HepG2 (cell line): ENCODE data around the gene C2. TPM values are rescaled to one million over a fixed set of nuclear protein-coding genes. Genes with fewer than 3 reads are reported as not detected.
A peak's percentile ranks its signal among the peaks of the same experiment; 100 is the strongest.

Source experiments
- ATAC-seq: fragments of 200-7000 bp; cut with Tn5 transposase; 3 replicates; pipeline ENCODE4 v1.9.1; 2020; ENCODE audit warnings: mild to moderate bottlenecking, moderate library complexity
- BruUV-seq: library from RNA; stranded (reverse); fragments of 400-500 nt; replicated peaks from 2 replicates; lab custom pipeline; 2021; lab: Mats Ljungman, UMichigan
- CTCF ChIA-PET: fragments of 300-600 bp; formaldehyde crosslinking; extraction: SDS; loops from one replicate; lab custom pipeline; 2021; ENCODE audit warnings: low total read pairs, inconsistent platforms, low intra/inter-chr PET ratio; lab: Yijun Ruan, JAX
- POLR2A ChIA-PET: fragments of 350-600 bp; sonication (Branson Sonifier 250); formaldehyde crosslinking; loops from one replicate; lab custom pipeline; 2020; ENCODE audit warnings: antibody characterized with exemption, inconsistent platforms; lab: Yijun Ruan, JAX
- DNase-seq: peaks from one replicate; pipeline ENCODE4 v3.0.0-alpha.2; 2015; ENCODE audit warnings: low spot score
- FAIRE-seq: peaks from 3 replicates; lab custom pipeline; 2011; peaks lifted over from hg19 to GRCh38; lab: Jason Lieb, UNC
- H2AFZ ChIP-seq: one replicate; pipeline ENCODE4 v1.6.1; 2011; ENCODE audit warnings: low read length, inconsistent platforms
- H3K27ac ChIP-seq: fragments of 300-600 bp; 3 replicates; pipeline ENCODE4 v1.8.0; 2011; ENCODE audit warnings: mixed run types, mild to moderate bottlenecking, mixed read lengths, low read length, inconsistent platforms; ENCODE audit not compliant: insufficient read depth; ENCODE audit errors: extremely low read length
- H3K27me3 ChIP-seq, 2 experiments: fragments of 200-600 bp in 1 of 2; 2 replicates in 1 of 2; 3 replicates in 1 of 2; pipeline versions ENCODE4 v1.6.0 to v1.8.0; 2011; ENCODE audit warnings: low read length in 2 of 2, mild to moderate bottlenecking in 2 of 2, moderate library complexity in 2 of 2, inconsistent platforms in 1 of 2; ENCODE audit not compliant: insufficient read depth in 2 of 2, control insufficient read depth in 1 of 2
- H3K36me3 ChIP-seq, 2 experiments: fragments of 200-600 bp in 1 of 2; replicated peaks in 1 of 2; 2 replicates in 1 of 2; 3 replicates in 1 of 2; pipeline versions ENCODE4 v1.5.1 to v1.8.0; 2011; ENCODE audit warnings: low read length in 2 of 2, inconsistent platforms in 1 of 2; ENCODE audit not compliant: insufficient read depth in 2 of 2, control insufficient read depth in 1 of 2
- H3K4me1 ChIP-seq: 2 replicates; pipeline ENCODE4 v1.5.1; 2012; ENCODE audit warnings: low read length, inconsistent platforms; ENCODE audit not compliant: insufficient read depth
- H3K4me2 ChIP-seq: 2 replicates; pipeline ENCODE4 v1.6.0; 2011; ENCODE audit warnings: low read depth, low read length, inconsistent platforms
- H3K4me3 ChIP-seq, 3 experiments: fragments of 200-600 bp in 1 of 3; sonication (generic), shearing (Covaris generic) in 1 of 3; replicated peaks in 1 of 3; 2 replicates each; pipeline ENCODE4 v1.5.1; 2011 to 2016; ENCODE audit warnings: low read length in 3 of 3, inconsistent platforms in 2 of 3, low read depth in 2 of 3, mild to moderate bottlenecking in 2 of 3, control low read depth in 1 of 3, mixed read lengths in 1 of 3; ENCODE audit not compliant: insufficient read depth in 1 of 3
- H3K79me2 ChIP-seq: one replicate; pipeline ENCODE4 v1.6.1; 2011; ENCODE audit warnings: low read length, inconsistent platforms; ENCODE audit not compliant: insufficient read depth
- H3K9ac ChIP-seq: 2 replicates; pipeline ENCODE4 v1.6.0; 2011; ENCODE audit warnings: mild to moderate bottlenecking, low read depth, low read length, inconsistent platforms; ENCODE audit not compliant: insufficient read depth
- H3K9me3 ChIP-seq: 2 replicates; pipeline ENCODE4 v1.5.1; 2012; ENCODE audit warnings: mild to moderate bottlenecking, low read length
- H4K20me1 ChIP-seq: 2 replicates; pipeline ENCODE4 v1.6.0; 2011; ENCODE audit warnings: inconsistent platforms, mild to moderate bottlenecking, low read length, moderate library complexity; ENCODE audit not compliant: insufficient read depth
- AGO2 ChIP-seq: fragments of 200-400 bp; formaldehyde crosslinking; optimal IDR thresholded peaks from 2 replicates; pipeline ENCODE3; 2017; ENCODE audit warnings: mild to moderate bottlenecking, low read depth, low read length, moderate library complexity
- CENPT ChIP-seq: sonication (generic); formaldehyde crosslinking; IDR thresholded peaks from 2 replicates; pipeline ENCODE4 v1.8.0; 2022; ENCODE audit warnings: low read depth, mild to moderate bottlenecking, moderate library complexity, missing genetic modification reagents
- IKZF1 ChIP-seq: fragments of 450-650 bp; IDR thresholded peaks from 2 replicates; pipeline ENCODE4 v1.7.1; 2016
- ISL2 ChIP-seq: sonication (generic); formaldehyde crosslinking; IDR thresholded peaks from 2 replicates; pipeline ENCODE4 v1.5.0; 2020; ENCODE audit warnings: missing genetic modification reagents
- JUN ChIP-seq: sonication (generic); formaldehyde crosslinking; IDR thresholded peaks from 2 replicates; pipeline ENCODE4 v1.4.0; 2020; ENCODE audit warnings: mild to moderate bottlenecking, missing genetic modification reagents
- MTA3 ChIP-seq: sonication (generic); formaldehyde crosslinking; IDR thresholded peaks from 2 replicates; pipeline ENCODE4 v1.4.0; 2020; ENCODE audit warnings: missing genetic modification reagents
- POGZ ChIP-seq: sonication (generic); formaldehyde crosslinking; IDR thresholded peaks from 2 replicates; pipeline ENCODE4 v1.4.0; 2020; ENCODE audit warnings: mild to moderate bottlenecking, missing genetic modification reagents
- TGIF2 ChIP-seq: IDR thresholded peaks from 2 replicates; pipeline ENCODE4 v1.6.1; 2016; ENCODE audit warnings: control low read depth, missing compliant biosample characterization
- ZNF260 ChIP-seq: sonication (generic); formaldehyde crosslinking; IDR thresholded peaks from 2 replicates; pipeline ENCODE4 v1.4.0; 2020; ENCODE audit warnings: missing genetic modification reagents, low read depth, mild to moderate bottlenecking, borderline replicate concordance
- ZNF382 ChIP-seq: sonication (generic); formaldehyde crosslinking; IDR thresholded peaks from 2 replicates; pipeline ENCODE4 v1.5.0; 2020; ENCODE audit warnings: missing genetic modification reagents, mild to moderate bottlenecking, borderline replicate concordance
- ZNF646 ChIP-seq: sonication (generic); formaldehyde crosslinking; IDR thresholded peaks from 2 replicates; pipeline ENCODE4 v1.9.0; 2021; ENCODE audit warnings: mild to moderate bottlenecking, missing genetic modification reagents
- ZNF670 ChIP-seq: sonication (generic); formaldehyde crosslinking; IDR thresholded peaks from 2 replicates; pipeline ENCODE4 v1.8.0; 2022; ENCODE audit warnings: mild to moderate bottlenecking, missing genetic modification reagents, borderline replicate concordance
- ZSCAN29 ChIP-seq: sonication (generic); formaldehyde crosslinking; conservative IDR thresholded peaks from 2 replicates; pipeline ENCODE4 v1.4.0; 2020; ENCODE audit warnings: mild to moderate bottlenecking, missing genetic modification reagents
- WGBS: methylation state at CpG from one replicate; pipeline ENCODE4 v1.1.6; 2017; ENCODE audit warnings: low lambda C conversion rate; 5-methylcytosine and 5-hydroxymethylcytosine counted together
- in situ Hi-C: cut with HindIII; loops from 2 replicates; pipeline ENCODE4 v1.10.0; 2017; ENCODE audit warnings: low pct_unique_long_range_greater_than_20kb; ENCODE audit not compliant: extremely low pct_ligation_motif_present
- intact Hi-C: fragments of 100-400 bp; cut with micrococcal nuclease; formaldehyde crosslinking; loops from one replicate; pipeline ENCODE4 v1.10.0; 2022; ENCODE audit not compliant: unreplicated experiment
- polyA plus RNA-seq, 8 experiments: library from polyadenylated mRNA; depleted of rRNA in 3 of 8; stranded (reverse) in 7 of 8; unstranded in 1 of 8; fragments of >200 nt; fragmentation: Illumina TruSeq in 4 of 8; extraction: Trizol in 4 of 8; gene quantifications; 2 replicates each; pipeline versions ENCODE4 v1.2.1 to v1.2.3, GENCODE V29; 2011 to 2016; ENCODE audit warnings: low read depth in 4 of 8, missing spikeins in 1 of 8, mixed read lengths in 1 of 8; ENCODE audit not compliant: insufficient read depth in 1 of 8
- total RNA-seq, 5 experiments: library from RNA; depleted of rRNA; stranded (reverse); fragments of >200 nt; fragmentation: Illumina TruSeq; extraction: Trizol; gene quantifications; 2 replicates each; pipeline ENCODE4 v1.2.3, GENCODE V29; 2016; ENCODE audit warnings: low read depth in 1 of 5
- TF ChIP-seq, protein P1 (sequence below): IDR thresholded peaks from 2 replicates; pipeline ENCODE4 v1.6.1; 2018; ENCODE audit warnings: missing genetic modification reagents
- TF ChIP-seq, protein P2 (sequence below): sonication (generic); formaldehyde crosslinking; IDR thresholded peaks from 2 replicates; pipeline ENCODE4 v1.4.0; 2020; ENCODE audit warnings: missing genetic modification reagents

Gene C2
- total and polyA plus RNA-seq, 2 of the 13 experiments (the other 11 are each of a cell fraction or from before 2014, with no cell fraction given) = 165 to 307 TPM

GRCh38 chr6:31927863-31928671, 550 bp downstream of the C2 start:
- Histone ChIP-seq H4K20me1 (no peaks in the 10 kb centered on the region), H3K36me3 (no peaks in the 10 kb centered on the region; a peak in 1 of 5 replicates), H3K4me2 (peak overlapping the region; percentile 85), H3K27ac (peak overlapping the region; percentile 88), H3K9me3 (no peaks in the 10 kb centered on the region), H3K27me3 (no peaks in the 10 kb centered on the region; a peak in 1 of 5 replicates), H3K79me2 (peaks cover 29% of the 10 kb centered on the region), H3K4me3 (peak overlapping the region; percentile 69 to 81 (median 72)), H2AFZ (no peak overlapping the region), H3K9ac (peak overlapping the region; percentile 85), H3K4me1 (peaks cover 69% of the 10 kb centered on the region)
- FAIRE-seq (no peak), DNase-seq (no peak), ATAC-seq (peak; percentile 67)
- TSS peak; percentile 77 for BruUV-seq
- 9% methylated on average over 11 of the region's 11 CpGs for WGBS
- in situ Hi-C loops (no loop called here), intact Hi-C loops (loop anchor here (1.0 to 10.0 kb wide), 2 partner anchors 17 to 153 kb away; partner anchors contain the start of gene VWA7)
- POLR2A ChIA-PET = interaction anchor here (0.8 to 6.1 kb wide), 25 partner anchors 8 to 273 kb away, joined by 3 to 151 read pairs (median 8); partner anchors contain the start of genes ABHD16A, APOM, CFB and DXO
- CTCF ChIA-PET = no interaction called here
- no peak for TF ChIP-seq ZNF646 (CRISPR knock-in tag)
- no peak for TF ChIP-seq POGZ
- TF ChIP-seq ZNF382 (CRISPR knock-in tag) = no peak
- no peak for TF ChIP-seq IKZF1
- TF ChIP-seq, protein P1, sequence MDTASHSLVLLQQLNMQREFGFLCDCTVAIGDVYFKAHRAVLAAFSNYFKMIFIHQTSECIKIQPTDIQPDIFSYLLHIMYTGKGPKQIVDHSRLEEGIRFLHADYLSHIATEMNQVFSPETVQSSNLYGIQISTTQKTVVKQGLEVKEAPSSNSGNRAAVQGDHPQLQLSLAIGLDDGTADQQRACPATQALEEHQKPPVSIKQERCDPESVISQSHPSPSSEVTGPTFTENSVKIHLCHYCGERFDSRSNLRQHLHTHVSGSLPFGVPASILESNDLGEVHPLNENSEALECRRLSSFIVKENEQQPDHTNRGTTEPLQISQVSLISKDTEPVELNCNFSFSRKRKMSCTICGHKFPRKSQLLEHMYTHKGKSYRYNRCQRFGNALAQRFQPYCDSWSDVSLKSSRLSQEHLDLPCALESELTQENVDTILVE = no peak
- no peak for TF ChIP-seq ZNF670
- TF ChIP-seq CENPT (CRISPR knock-in tag) = no peak
- TF ChIP-seq ZNF260 (CRISPR knock-in tag) = no peak
- TF ChIP-seq, protein P2, sequence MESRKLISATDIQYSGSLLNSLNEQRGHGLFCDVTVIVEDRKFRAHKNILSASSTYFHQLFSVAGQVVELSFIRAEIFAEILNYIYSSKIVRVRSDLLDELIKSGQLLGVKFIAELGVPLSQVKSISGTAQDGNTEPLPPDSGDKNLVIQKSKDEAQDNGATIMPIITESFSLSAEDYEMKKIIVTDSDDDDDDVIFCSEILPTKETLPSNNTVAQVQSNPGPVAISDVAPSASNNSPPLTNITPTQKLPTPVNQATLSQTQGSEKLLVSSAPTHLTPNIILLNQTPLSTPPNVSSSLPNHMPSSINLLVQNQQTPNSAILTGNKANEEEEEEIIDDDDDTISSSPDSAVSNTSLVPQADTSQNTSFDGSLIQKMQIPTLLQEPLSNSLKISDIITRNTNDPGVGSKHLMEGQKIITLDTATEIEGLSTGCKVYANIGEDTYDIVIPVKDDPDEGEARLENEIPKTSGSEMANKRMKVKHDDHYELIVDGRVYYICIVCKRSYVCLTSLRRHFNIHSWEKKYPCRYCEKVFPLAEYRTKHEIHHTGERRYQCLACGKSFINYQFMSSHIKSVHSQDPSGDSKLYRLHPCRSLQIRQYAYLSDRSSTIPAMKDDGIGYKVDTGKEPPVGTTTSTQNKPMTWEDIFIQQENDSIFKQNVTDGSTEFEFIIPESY = no peak
- no peak for TF ChIP-seq MTA3
- TF ChIP-seq AGO2 = peak; percentile 30
- no peak for TF ChIP-seq ISL2
- no peak for TF ChIP-seq ZSCAN29 (CRISPR knock-in tag)
- no peak for TF ChIP-seq JUN (CRISPR knock-in tag)
- peak; percentile 36; the same call in 1 of the 2 replicates for TF ChIP-seq TGIF2 (CRISPR knock-in tag)
